Fibroblast of pulmonary artery (primary cell): ENCODE data around the gene PLAAT2.
"Not testable (repeated sequence)": the region's sequence is repeated elsewhere in the genome, so short reads cannot be mapped to it uniquely, and the experiment has no call there.

Source experiments
- DNase-seq: peaks from one replicate; pipeline ENCODE4 v3.0.0-alpha.2; 2010; ENCODE audit warnings: low read depth
- H3K4me3 ChIP-seq: replicated peaks from 2 replicates; pipeline ENCODE4 v1.5.1; 2011; ENCODE audit warnings: low read depth, mild to moderate bottlenecking, control low read depth, low read length, moderate library complexity
- CTCF ChIP-seq: IDR thresholded peaks from 2 replicates; pipeline ENCODE4 v1.5.1; 2011; ENCODE audit warnings: mild to moderate bottlenecking, control low read depth, low read length, inconsistent platforms; ENCODE audit errors: missing control alignments

Gene PLAAT2

GRCh38 chr11:63553759-63554158 lies 9.4 kb downstream of the PLAAT2 start:
- no peak for DNase-seq
- H3K4me3 ChIP-seq = no peak overlapping the region
- no peak for TF ChIP-seq CTCF

GRCh38 chr11:63552921-63553320 lies 10.3 kb downstream of the PLAAT2 start:
- no peak for DNase-seq
- no peak for TF ChIP-seq CTCF
- no peak overlapping the region for H3K4me3 ChIP-seq

GRCh38 chr11:63551889-63552266 lies 11.3 kb downstream of the PLAAT2 start:
- TF ChIP-seq CTCF = no peak
- no peak overlapping the region for H3K4me3 ChIP-seq
- no peak for DNase-seq

GRCh38 chr11:63551091-63551888 lies 11.9 kb downstream of the PLAAT2 start:
- TF ChIP-seq CTCF = no peak
- no peak overlapping the region for H3K4me3 ChIP-seq
- DNase-seq = no peak

GRCh38 chr11:63550156-63550700 lies 13.0 kb downstream of the PLAAT2 start:
- not testable (repeated sequence) for DNase-seq, H3K4me3 ChIP-seq

GRCh38 chr11:63549411-63549810 lies 13.8 kb downstream of the PLAAT2 start:
- no peak for DNase-seq
- no peak overlapping the region for H3K4me3 ChIP-seq
- TF ChIP-seq CTCF = no peak

- TF ChIP-seq CTCF = no peak
- H3K4me3 ChIP-seq = no peak overlapping the region
- DNase-seq = peak; percentile 54
Measured at GRCh38 chr11:63548178-63548577, 15.0 kb downstream of the PLAAT2 start.
